HEK293 (cell line): ENCODE data around the gene TMEM50B.

Source experiments
- CTCF ChIA-PET: fragments of 350-600 bp; formaldehyde crosslinking; extraction: SDS; loops from one replicate; lab custom pipeline; 2021; ENCODE audit warnings: antibody characterized with exemption; lab: Yijun Ruan, JAX
- POLR2A ChIA-PET: fragments of 300-600 bp; formaldehyde crosslinking; extraction: SDS; loops from one replicate; lab custom pipeline; 2020; ENCODE audit warnings: antibody characterized with exemption, inconsistent platforms; lab: Yijun Ruan, JAX
- H3K27ac ChIP-seq: fragments of 200-500 bp; sonication (Bioruptor generic); 2 replicates; pipeline ENCODE4 v1.5.1; 2014; ENCODE audit warnings: low read depth, low read length, control low read depth, inconsistent platforms; ENCODE audit errors: extremely low read depth
- H3K36me3 ChIP-seq, 2 experiments: fragments of 200-500 bp in 1 of 2; sonication (Bioruptor generic) in 1 of 2; 1 replicate in 1 of 2; 2 replicates in 1 of 2; pipeline ENCODE4 v1.5.1; 2014 to 2017; ENCODE audit warnings: inconsistent platforms in 2 of 2, low read length in 2 of 2; ENCODE audit not compliant: control insufficient read depth in 2 of 2, insufficient read depth in 1 of 2
- H3K4me1 ChIP-seq: fragments of 200-500 bp; sonication (Bioruptor generic); 2 replicates; pipeline ENCODE4 v1.5.1; 2014; ENCODE audit warnings: mild to moderate bottlenecking, low read length, inconsistent platforms; ENCODE audit not compliant: control insufficient read depth, insufficient read depth
- H3K4me3 ChIP-seq: 2 replicates; pipeline ENCODE4 v1.5.1; 2011; ENCODE audit warnings: low read depth, mild to moderate bottlenecking, control low read depth, low read length, moderate library complexity
- H3K9me3 ChIP-seq: fragments of 200-500 bp; sonication (Bioruptor generic); 2 replicates; pipeline ENCODE4 v1.5.1; 2014; ENCODE audit warnings: low read depth, low read length, inconsistent platforms; ENCODE audit not compliant: control insufficient read depth, insufficient read depth
- MEIS1 ChIP-seq: sonication (generic); formaldehyde crosslinking; IDR thresholded peaks from 2 replicates; pipeline ENCODE4 v1.8.1; 2022; ENCODE audit warnings: missing genetic modification reagents, mild to moderate bottlenecking, borderline replicate concordance
- RBAK ChIP-seq: fragments of 450-650 bp; formaldehyde crosslinking; IDR thresholded peaks from 2 replicates; pipeline ENCODE4 v1.5.1; 2016; ENCODE audit warnings: missing biosample characterization, missing genetic modification characterization
- SP2 ChIP-seq: fragments of 450-650 bp; formaldehyde crosslinking; IDR thresholded peaks from 2 replicates; pipeline ENCODE4 v1.5.1; 2016; ENCODE audit warnings: missing biosample characterization, missing genetic modification characterization
- SP7 ChIP-seq: fragments of 450-650 bp; formaldehyde crosslinking; IDR thresholded peaks from 2 replicates; pipeline ENCODE4 v1.5.1; 2016; ENCODE audit warnings: missing biosample characterization, missing genetic modification characterization
- ZBTB20 ChIP-seq: fragments of 450-650 bp; formaldehyde crosslinking; IDR thresholded peaks from 2 replicates; pipeline ENCODE4 v1.5.1; 2016; ENCODE audit warnings: missing biosample characterization, missing genetic modification characterization
- ZBTB8A ChIP-seq: fragments of 450-650 bp; formaldehyde crosslinking; IDR thresholded peaks from 2 replicates; pipeline ENCODE4 v1.5.1; 2016; ENCODE audit warnings: missing biosample characterization, missing genetic modification characterization
- ZFP41 ChIP-seq: fragments of 450-650 bp; formaldehyde crosslinking; IDR thresholded peaks from 2 replicates; pipeline ENCODE4 v1.5.1; 2016; ENCODE audit warnings: missing biosample characterization, missing genetic modification characterization, borderline replicate concordance
- ZNF121 ChIP-seq: fragments of 450-650 bp; formaldehyde crosslinking; IDR thresholded peaks from 2 replicates; pipeline ENCODE4 v1.5.1; 2016; ENCODE audit warnings: missing biosample characterization, missing genetic modification characterization
- ZNF148 ChIP-seq: fragments of 450-650 bp; formaldehyde crosslinking; IDR thresholded peaks from 2 replicates; pipeline ENCODE4 v1.5.0; 2017; ENCODE audit warnings: missing biosample characterization, missing genetic modification characterization, borderline replicate concordance
- ZNF155 ChIP-seq: fragments of 450-650 bp; formaldehyde crosslinking; IDR thresholded peaks from 2 replicates; pipeline ENCODE4 v1.5.1; 2016; ENCODE audit warnings: missing biosample characterization, missing genetic modification characterization
- ZNF211 ChIP-seq: fragments of 450-650 bp; formaldehyde crosslinking; IDR thresholded peaks from 2 replicates; pipeline ENCODE4 v1.5.1; 2016; ENCODE audit warnings: low read depth, missing biosample characterization, missing genetic modification characterization
- ZNF404 ChIP-seq: fragments of 450-650 bp; formaldehyde crosslinking; IDR thresholded peaks from 2 replicates; pipeline ENCODE4 v1.5.1; 2017; ENCODE audit warnings: missing biosample characterization, missing genetic modification characterization
- ZNF560 ChIP-seq: fragments of 450-650 bp; formaldehyde crosslinking; IDR thresholded peaks from 2 replicates; pipeline ENCODE4 v1.5.1; 2017; ENCODE audit warnings: missing biosample characterization, missing genetic modification characterization, borderline replicate concordance
- ZNF654 ChIP-seq: fragments of 450-650 bp; formaldehyde crosslinking; IDR thresholded peaks from 2 replicates; pipeline ENCODE4 v1.5.1; 2016; ENCODE audit warnings: low read depth, missing biosample characterization, missing genetic modification characterization
- ZNF677 ChIP-seq: fragments of 450-650 bp; IDR thresholded peaks from 2 replicates; pipeline ENCODE4 v1.5.0; 2018; ENCODE audit warnings: missing biosample characterization, mild to moderate bottlenecking, missing genetic modification characterization, moderate library complexity
- ZNF747 ChIP-seq: fragments of 450-650 bp; formaldehyde crosslinking; IDR thresholded peaks from 2 replicates; pipeline ENCODE4 v1.5.1; 2016; ENCODE audit warnings: missing biosample characterization, missing genetic modification characterization
- ZNF776 ChIP-seq: fragments of 450-650 bp; formaldehyde crosslinking; IDR thresholded peaks from 2 replicates; pipeline ENCODE4 v1.5.0; 2017; ENCODE audit warnings: missing biosample characterization, missing genetic modification characterization, borderline replicate concordance
- ZSCAN23 ChIP-seq: fragments of 450-650 bp; formaldehyde crosslinking; IDR thresholded peaks from 2 replicates; pipeline ENCODE4 v1.5.1; 2016; ENCODE audit warnings: missing biosample characterization, missing genetic modification characterization
- TF ChIP-seq, protein P1 (sequence below): fragments of 450-650 bp; formaldehyde crosslinking; IDR thresholded peaks from 2 replicates; pipeline ENCODE4 v1.5.1; 2016; ENCODE audit warnings: missing biosample characterization, missing genetic modification characterization
- TF ChIP-seq, protein P2 (sequence below): fragments of 450-650 bp; formaldehyde crosslinking; IDR thresholded peaks from 2 replicates; pipeline ENCODE4 v1.5.1; 2017; ENCODE audit warnings: missing biosample characterization, missing genetic modification characterization
- TF ChIP-seq, protein P3 (sequence below): fragments of 450-650 bp; formaldehyde crosslinking; IDR thresholded peaks from 2 replicates; pipeline ENCODE4 v1.5.1; 2017; ENCODE audit warnings: missing biosample characterization, missing genetic modification characterization

TMEM50B gene

GRCh38 chr21:33433425-33434114, 46.2 kb downstream of the TMEM50B start:
- Histone ChIP-seq H3K36me3 (peaks cover 79 to 86% of the 10 kb centered on the region in 2 experiments), H3K27ac (no peak overlapping the region), H3K9me3 (no peaks in the 10 kb centered on the region), H3K4me3 (no peak overlapping the region), H3K4me1 (no peaks in the 10 kb centered on the region)
- ChIA-PET POLR2A (no interaction called here), CTCF (interaction anchor here (0.6 to 1.6 kb wide), 2 partner anchors 11 to 73 kb away, joined by 4 to 5 read pairs; no protein-coding TSS in a partner anchor)
- TF ChIP-seq ZNF211 (tag by site-specific recombination), result no peak
- TF ChIP-seq, protein P1, sequence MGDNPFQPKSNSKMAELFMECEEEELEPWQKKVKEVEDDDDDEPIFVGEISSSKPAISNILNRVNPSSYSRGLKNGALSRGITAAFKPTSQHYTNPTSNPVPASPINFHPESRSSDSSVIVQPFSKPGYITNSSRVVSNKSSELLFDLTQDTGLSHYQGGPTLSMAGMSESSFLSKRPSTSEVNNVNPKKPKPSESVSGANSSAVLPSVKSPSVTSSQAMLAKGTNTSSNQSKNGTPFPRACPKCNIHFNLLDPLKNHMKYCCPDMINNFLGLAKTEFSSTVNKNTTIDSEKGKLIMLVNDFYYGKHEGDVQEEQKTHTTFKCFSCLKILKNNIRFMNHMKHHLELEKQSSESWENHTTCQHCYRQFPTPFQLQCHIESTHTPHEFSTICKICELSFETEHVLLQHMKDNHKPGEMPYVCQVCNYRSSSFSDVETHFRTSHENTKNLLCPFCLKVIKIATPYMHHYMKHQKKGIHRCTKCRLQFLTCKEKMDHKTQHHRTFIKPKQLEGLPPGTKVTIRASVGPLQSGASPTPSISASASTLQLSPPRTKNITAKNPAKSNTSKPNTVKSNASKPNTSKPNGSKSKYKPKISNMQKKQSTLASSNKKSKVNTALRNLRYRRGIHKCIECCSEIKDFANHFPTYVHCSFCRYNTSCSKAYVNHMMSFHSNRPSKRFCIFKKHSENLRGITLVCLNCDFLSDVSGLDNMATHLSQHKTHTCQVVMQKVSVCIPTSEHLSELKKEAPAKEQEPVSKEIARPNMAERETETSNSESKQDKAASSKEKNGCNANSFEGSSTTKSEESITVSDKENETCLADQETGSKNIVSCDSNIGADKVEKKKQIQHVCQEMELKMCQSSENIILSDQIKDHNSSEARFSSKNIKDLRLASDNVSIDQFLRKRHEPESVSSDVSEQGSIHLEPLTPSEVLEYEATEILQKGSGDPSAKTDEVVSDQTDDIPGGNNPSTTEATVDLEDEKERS (tag by site-specific recombination), result no peak
- TF ChIP-seq ZBTB20 (tag by site-specific recombination), result no peak
- TF ChIP-seq ZNF677, result no peak
- no peak for TF ChIP-seq ZNF404
- TF ChIP-seq, protein P2, sequence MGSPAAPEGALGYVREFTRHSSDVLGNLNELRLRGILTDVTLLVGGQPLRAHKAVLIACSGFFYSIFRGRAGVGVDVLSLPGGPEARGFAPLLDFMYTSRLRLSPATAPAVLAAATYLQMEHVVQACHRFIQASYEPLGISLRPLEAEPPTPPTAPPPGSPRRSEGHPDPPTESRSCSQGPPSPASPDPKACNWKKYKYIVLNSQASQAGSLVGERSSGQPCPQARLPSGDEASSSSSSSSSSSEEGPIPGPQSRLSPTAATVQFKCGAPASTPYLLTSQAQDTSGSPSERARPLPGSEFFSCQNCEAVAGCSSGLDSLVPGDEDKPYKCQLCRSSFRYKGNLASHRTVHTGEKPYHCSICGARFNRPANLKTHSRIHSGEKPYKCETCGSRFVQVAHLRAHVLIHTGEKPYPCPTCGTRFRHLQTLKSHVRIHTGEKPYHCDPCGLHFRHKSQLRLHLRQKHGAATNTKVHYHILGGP (tag by site-specific recombination), result no peak
- no peak for TF ChIP-seq ZNF776 (tag by site-specific recombination)
- no peak for TF ChIP-seq ZNF747 (tag by site-specific recombination)
- TF ChIP-seq RBAK (tag by site-specific recombination), result no peak
- TF ChIP-seq ZNF148 (tag by site-specific recombination), result no peak

GRCh38 chr21:33433001-33433400, 46.8 kb downstream of the TMEM50B start:
- TF ChIP-seq ZFP41 (tag by site-specific recombination), result no peak
- no peak for TF ChIP-seq ZSCAN23 (tag by site-specific recombination)
- H3K27ac ChIP-seq, result no peak overlapping the region
- no peaks in the 10 kb centered on the region for H3K4me1 ChIP-seq
- peaks cover 79 to 86% of the 10 kb centered on the region in 2 experiments for H3K36me3 ChIP-seq
- ChIA-PET POLR2A (no interaction called here), CTCF (interaction anchor here (1.6 kb wide), 1 partner anchor 12 kb away, joined by 4 read pairs; no protein-coding TSS in a partner anchor)
- no peaks in the 10 kb centered on the region for H3K9me3 ChIP-seq
- no peak overlapping the region for H3K4me3 ChIP-seq

GRCh38 chr21:33432496-33432895, 47.3 kb downstream of the TMEM50B start:
- ChIA-PET POLR2A (no interaction called here), CTCF (interaction anchor here (0.6 to 1.6 kb wide), 2 partner anchors 12 to 35 kb away, joined by 4 to 5 read pairs; no protein-coding TSS in a partner anchor)
- Histone ChIP-seq H3K9me3 (no peaks in the 10 kb centered on the region), H3K27ac (no peak overlapping the region), H3K4me3 (no peak overlapping the region), H3K36me3 (peaks cover 79 to 83% of the 10 kb centered on the region in 2 experiments), H3K4me1 (no peaks in the 10 kb centered on the region)
- TF ChIP-seq ZNF155 (tag by site-specific recombination), result no peak
- no peak for TF ChIP-seq ZNF560
- TF ChIP-seq, protein P3, sequence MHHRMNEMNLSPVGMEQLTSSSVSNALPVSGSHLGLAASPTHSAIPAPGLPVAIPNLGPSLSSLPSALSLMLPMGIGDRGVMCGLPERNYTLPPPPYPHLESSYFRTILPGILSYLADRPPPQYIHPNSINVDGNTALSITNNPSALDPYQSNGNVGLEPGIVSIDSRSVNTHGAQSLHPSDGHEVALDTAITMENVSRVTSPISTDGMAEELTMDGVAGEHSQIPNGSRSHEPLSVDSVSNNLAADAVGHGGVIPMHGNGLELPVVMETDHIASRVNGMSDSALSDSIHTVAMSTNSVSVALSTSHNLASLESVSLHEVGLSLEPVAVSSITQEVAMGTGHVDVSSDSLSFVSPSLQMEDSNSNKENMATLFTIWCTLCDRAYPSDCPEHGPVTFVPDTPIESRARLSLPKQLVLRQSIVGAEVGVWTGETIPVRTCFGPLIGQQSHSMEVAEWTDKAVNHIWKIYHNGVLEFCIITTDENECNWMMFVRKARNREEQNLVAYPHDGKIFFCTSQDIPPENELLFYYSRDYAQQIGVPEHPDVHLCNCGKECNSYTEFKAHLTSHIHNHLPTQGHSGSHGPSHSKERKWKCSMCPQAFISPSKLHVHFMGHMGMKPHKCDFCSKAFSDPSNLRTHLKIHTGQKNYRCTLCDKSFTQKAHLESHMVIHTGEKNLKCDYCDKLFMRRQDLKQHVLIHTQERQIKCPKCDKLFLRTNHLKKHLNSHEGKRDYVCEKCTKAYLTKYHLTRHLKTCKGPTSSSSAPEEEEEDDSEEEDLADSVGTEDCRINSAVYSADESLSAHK (tag by site-specific recombination), result no peak
- no peak for TF ChIP-seq SP2 (tag by site-specific recombination)
- TF ChIP-seq ZNF654, result no peak
- no peak for TF ChIP-seq ZNF121
- no peak for TF ChIP-seq SP7
- TF ChIP-seq MEIS1 (CRISPR knock-in tag), result no peak
- TF ChIP-seq ZBTB8A (tag by site-specific recombination), result no peak
